Left lobe of liver (tissue), 2 donors: ENCODE data around the gene GNAS. TPM values are rescaled to one million over a fixed set of nuclear protein-coding genes. Genes with fewer than 3 reads are reported as not detected.

ENCODE experiments used
- ATAC-seq: fragments of 200-7000 bp; cut with Tn5 transposase; one replicate; pipeline ENCODE4 v1.9.1; 2020; ENCODE audit warnings: mild to moderate bottlenecking, moderate library complexity
- DNase-seq: peaks from one replicate; pipeline ENCODE4 v3.0.0-alpha.2; 2020; ENCODE audit warnings: low spot score
- total RNA-seq: library from RNA; stranded (reverse); gene quantifications from one replicate; pipeline ENCODE4 v1.2.1, GENCODE V29; 2021
- donor health status: DM: no; HTN: no; CAD: no; lungs with moderate emphysema.
- donor health status: DM: no; HTN: yes; CAD: no.

GNAS gene
- total RNA-seq, 1 donor from 2014 or later: 305 TPM

- DNase-seq: no peak
- ATAC-seq: no peak
These were observed 25.5 kb downstream of the GNAS start for GRCh38 chr20:58877976-58878360.

- ATAC-seq (no peak), DNase-seq (no peak)
These were observed 25.9 kb downstream of the GNAS start for GRCh38 chr20:58878399-58878798.

- ATAC-seq (no peak), DNase-seq (no peak)
These were observed 27.9 kb downstream of the GNAS start for GRCh38 chr20:58880441-58880840.

GRCh38 chr20:58880994-58881752 lies 28.7 kb downstream of the GNAS start:
- DNase-seq (no peak), ATAC-seq (no peak)

- DNase-seq: no peak
- no peak for ATAC-seq
These were observed 30.2 kb downstream of the GNAS start for GRCh38 chr20:58882704-58883089.

- DNase-seq (no peak), ATAC-seq (no peak)
These were observed 30.8 kb downstream of the GNAS start for GRCh38 chr20:58883241-58883691.

- DNase-seq (no peak), ATAC-seq (no peak)
These were observed 32.5 kb downstream of the GNAS start for GRCh38 chr20:58884966-58885365.

GRCh38 chr20:58886546-58886945 lies 34.0 kb downstream of the GNAS start:
- ATAC-seq: no peak
- DNase-seq: no peak

GRCh38 chr20:58888103-58888502 lies 35.6 kb downstream of the GNAS start:
- ATAC-seq (no peak), DNase-seq (no peak)

- ATAC-seq: peak; percentile 67
- peak; percentile 82 for DNase-seq
These were observed 36.2 kb downstream of the GNAS start for GRCh38 chr20:58888521-58889333.

GRCh38 chr20:58889334-58889760 lies 36.8 kb downstream of the GNAS start:
- DNase-seq: no peak
- ATAC-seq: no peak

GRCh38 chr20:58889798-58890517 lies 37.4 kb downstream of the GNAS start:
- ATAC-seq (no peak), DNase-seq (no peak)

GRCh38 chr20:58890518-58891085 lies 38.1 kb downstream of the GNAS start:
- peak; percentile 51 for ATAC-seq
- peak; percentile 59 for DNase-seq

GRCh38 chr20:58891086-58891717 lies 38.7 kb downstream of the GNAS start:
- ATAC-seq (peak; percentile 68), DNase-seq (peak; percentile 73)

- peak; percentile 1 for ATAC-seq
- peak; percentile 52 for DNase-seq
These were observed 39.2 kb downstream of the GNAS start for GRCh38 chr20:58891718-58892140.

GRCh38 chr20:58892141-58892931 lies 39.8 kb downstream of the GNAS start:
- peak; percentile 35 for ATAC-seq
- peak; percentile 69 for DNase-seq

- DNase-seq (no peak), ATAC-seq (no peak)
These were observed 40.4 kb downstream of the GNAS start for GRCh38 chr20:58892932-58893224.

GRCh38 chr20:58893355-58894120 lies 41.0 kb downstream of the GNAS start:
- ATAC-seq (no peak), DNase-seq (no peak)
